ENCODE measurements around the gene RXRA. TPM values are rescaled to one million over a fixed set of nuclear protein-coding genes. Genes with fewer than 3 reads are reported as not detected.

The RXRA gene
- total RNA-seq, 4 donors from 2014 or later, result 41.8 to 83.1 (median 50.4) TPM

- Histone ChIP-seq H3K4me3 (peak overlapping the region in 1 of 4 donors; percentile 7), H3K27me3 (peaks cover 0 to 46% (median 0%) of the 10 kb centered on the region in 4 donors), H3K4me1 (peaks cover 15 to 54% (median 17%) of the 10 kb centered on the region in 3 donors), H3K36me3 (no peaks in the 10 kb centered on the region), H3K27ac (peak overlapping the region in 3 of 4 donors; percentile 49 to 71 (median 61)), H3K9me3 (no peaks in the 10 kb centered on the region)
- no peak for DNase-seq
- TF ChIP-seq CTCF (IDR thresholded peaks at IDR 0.05) (no peak), POLR2A (IDR thresholded peaks at IDR 0.05) (no peak)
- 8 to 13% methylated on average over 14 to 15 of the region's 23 CpGs for WGBS, 2 donors
- intact Hi-C loops (cut with DNase I), result no loop called here
These were observed 43.1 kb upstream of the RXRA start for GRCh38 chr9:134283111-134283515.

- H3K9me3 ChIP-seq, result no peaks in the 10 kb centered on the region
- no peak overlapping the region for H3K4me3 ChIP-seq
- peak overlapping the region in 3 of 4 donors; percentile 49 to 71 (median 61) for H3K27ac ChIP-seq
- H3K27me3 ChIP-seq, result peaks cover 0 to 44% (median 0%) of the 10 kb centered on the region in 4 donors
- intact Hi-C loops (cut with DNase I), result no loop called here
- no peaks in the 10 kb centered on the region for H3K36me3 ChIP-seq
- DNase-seq, result no peak
- 46 to 64% methylated on average over 3 to 10 of the region's 15 CpGs for WGBS, 2 donors
- no peak for TF ChIP-seq POLR2A (IDR thresholded peaks at IDR 0.05)
- TF ChIP-seq CTCF (IDR thresholded peaks at IDR 0.05), result no peak
- H3K4me1 ChIP-seq, result peaks cover 15 to 54% (median 17%) of the 10 kb centered on the region in 3 donors
These were observed 42.5 kb upstream of the RXRA start for GRCh38 chr9:134283692-134284265.

GRCh38 chr9:134284273-134284672 lies 42.0 kb upstream of the RXRA start:
- TF ChIP-seq CTCF (IDR thresholded peaks at IDR 0.05) (no peak), POLR2A (IDR thresholded peaks at IDR 0.05) (no peak)
- Histone ChIP-seq H3K27me3 (peaks cover 0 to 44% (median 0%) of the 10 kb centered on the region in 4 donors), H3K27ac (no peak overlapping the region), H3K4me1 (peaks cover 15 to 54% (median 17%) of the 10 kb centered on the region in 3 donors), H3K9me3 (no peaks in the 10 kb centered on the region), H3K36me3 (no peaks in the 10 kb centered on the region), H3K4me3 (no peak overlapping the region)
- DNase-seq, result no peak
- WGBS, 2 donors, result 59 to 80% methylated on average over 1 to 4 of the region's 9 CpGs
- intact Hi-C loops (cut with DNase I), result no loop called here

- intact Hi-C loops (cut with DNase I), result no loop called here
- no peak overlapping the region for H3K27ac ChIP-seq
- no peaks in the 10 kb centered on the region for H3K36me3 ChIP-seq
- no peaks in the 10 kb centered on the region for H3K9me3 ChIP-seq
- DNase-seq, result no peak
- H3K4me3 ChIP-seq, result no peak overlapping the region
- peaks cover 15 to 54% (median 17%) of the 10 kb centered on the region in 3 donors for H3K4me1 ChIP-seq
- 60 to 70% methylated on average over 1 to 2 of the region's 12 CpGs for WGBS, 2 donors
- peaks cover 0 to 44% (median 0%) of the 10 kb centered on the region in 4 donors for H3K27me3 ChIP-seq
- TF ChIP-seq POLR2A (IDR thresholded peaks at IDR 0.05) (no peak), CTCF (IDR thresholded peaks at IDR 0.05) (no peak)
These were observed 41.5 kb upstream of the RXRA start for GRCh38 chr9:134284741-134285140.

- Histone ChIP-seq H3K9me3 (no peaks in the 10 kb centered on the region), H3K27me3 (peaks cover 0 to 44% (median 0%) of the 10 kb centered on the region in 4 donors), H3K4me1 (peaks cover 15 to 54% (median 17%) of the 10 kb centered on the region in 3 donors), H3K27ac (no peak overlapping the region), H3K4me3 (no peak overlapping the region), H3K36me3 (no peaks in the 10 kb centered on the region)
- WGBS, 2 donors, result 66 to 81% methylated on average over 3 to 8 of the region's 15 CpGs
- DNase-seq, result no peak
- intact Hi-C loops (cut with DNase I), result no loop called here
- TF ChIP-seq POLR2A (IDR thresholded peaks at IDR 0.05), result no peak
- no peak for TF ChIP-seq CTCF (IDR thresholded peaks at IDR 0.05)
These were observed 40.9 kb upstream of the RXRA start for GRCh38 chr9:134285215-134285845.
